B cell (primary cell): ENCODE results near the gene CFB. TPM values are rescaled to one million over a fixed set of nuclear protein-coding genes. Genes with fewer than 3 reads are reported as not detected.

Experiments used
- ATAC-seq: fragments of 200-7000 bp; cut with Tn5 transposase; one replicate; pipeline ENCODE4 v1.10.0; 2021; ENCODE audit warnings: low read depth, mild to moderate bottlenecking, moderate number of reproducible peaks, moderate library complexity
- CTCF ChIA-PET: fragments of 350-600 bp; sonication (Branson Sonifier 250); formaldehyde crosslinking; loops from one replicate; lab custom pipeline; 2021; ENCODE audit warnings: antibody characterized with exemption, inconsistent platforms; lab: Charles Lee
- POLR2A ChIA-PET: fragments of 350-600 bp; sonication (Branson Sonifier 250); formaldehyde crosslinking; loops from one replicate; lab custom pipeline; 2021; ENCODE audit warnings: antibody characterized with exemption; lab: Charles Lee
- DNase-seq: peaks from one replicate; pipeline ENCODE4 v3.0.0; 2013
- H2AFZ ChIP-seq: 2 replicates; pipeline ENCODE4 v1.6.1; 2012; ENCODE audit warnings: mild to moderate bottlenecking, low read depth, low read length; ENCODE audit not compliant: insufficient read depth, poor library complexity, severe bottlenecking
- H3K27ac ChIP-seq, 2 donors: 1 replicate in 1 of 2; 2 replicates in 1 of 2; pipeline ENCODE4 v1.5.1; 2012 to 2013; ENCODE audit warnings: low read length in 2 of 2, mild to moderate bottlenecking in 2 of 2, moderate library complexity in 1 of 2
- H3K27me3 ChIP-seq, 4 experiments: fragments of 200-600 bp in 1 of 4; sonication (generic) in 1 of 4; replicated peaks in 1 of 4; 1 replicate in 2 of 4; 2 replicates in 2 of 4; pipeline versions ENCODE4 v1.6.1 to v1.7.0; 2013 to 2016; ENCODE audit warnings: low read length in 3 of 4, mild to moderate bottlenecking in 2 of 4, mixed read lengths in 1 of 4, moderate library complexity in 1 of 4; ENCODE audit not compliant: insufficient read depth in 4 of 4, control insufficient read depth in 3 of 4; ENCODE audit errors: control extremely low read depth in 1 of 4
- H3K36me3 ChIP-seq, 2 experiments: replicated peaks in 1 of 2; 1 replicate in 1 of 2; 2 replicates in 1 of 2; pipeline versions ENCODE4 v1.6.1 to v1.7.1; 2013; ENCODE audit warnings: low read length in 1 of 2; ENCODE audit not compliant: insufficient read depth in 2 of 2, control insufficient read depth in 1 of 2; ENCODE audit errors: control extremely low read depth in 1 of 2, extremely low read depth in 1 of 2
- H3K4me1 ChIP-seq, 2 donors: fragments of 200-600 bp in 1 of 2; sonication (generic) in 1 of 2; 1 replicate in 1 of 2; 2 replicates in 1 of 2; pipeline versions ENCODE4 v1.5.1 to v1.6.1; 2013 to 2017; ENCODE audit warnings: low read length in 2 of 2; ENCODE audit not compliant: control insufficient read depth in 2 of 2, insufficient read depth in 2 of 2
- H3K4me2 ChIP-seq: replicated peaks from 2 replicates; pipeline ENCODE3; 2012; ENCODE audit warnings: mild to moderate bottlenecking, low read depth, low read length; ENCODE audit not compliant: poor library complexity, severe bottlenecking
- H3K4me3 ChIP-seq, 5 experiments: fragments of 200-600 bp in 1 of 5; sonication (generic) in 1 of 5; 1 replicate in 3 of 5; 2 replicates in 2 of 5; pipeline versions ENCODE4 v1.5.1 to v1.7.0; 2011 to 2016; ENCODE audit warnings: low read length in 4 of 5, mild to moderate bottlenecking in 4 of 5, low read depth in 2 of 5, control low read depth in 1 of 5, moderate library complexity in 1 of 5; ENCODE audit not compliant: insufficient read depth in 1 of 5; ENCODE audit errors: control extremely low read depth in 1 of 5, extremely low read depth in 1 of 5
- H3K79me2 ChIP-seq: fragments of 200-600 bp; sonication (generic); one replicate; pipeline ENCODE4 v1.6.0; 2016; ENCODE audit warnings: low read length; ENCODE audit not compliant: control insufficient read depth, insufficient read depth
- H3K9ac ChIP-seq: fragments of 200-600 bp; sonication (generic); 2 replicates; pipeline ENCODE4 v1.6.1; 2017; ENCODE audit warnings: mild to moderate bottlenecking, low read length, moderate library complexity
- H3K9me3 ChIP-seq, 3 donors: one replicate each; pipeline versions ENCODE4 v1.6.1 to v1.7.1; 2013; ENCODE audit warnings: low read length in 2 of 3; ENCODE audit not compliant: control insufficient read depth in 2 of 3, insufficient read depth in 1 of 3; ENCODE audit errors: control extremely low read depth in 1 of 3
- H4K20me1 ChIP-seq: 2 replicates; pipeline ENCODE4 v1.6.0; 2012; ENCODE audit warnings: mild to moderate bottlenecking, low read length; ENCODE audit not compliant: insufficient read depth, control insufficient read depth, poor library complexity, severe bottlenecking
- H3K27ac Mint-ChIP-seq: one replicate; pipeline ENCODE4 v1.8.0; 2021; ENCODE audit warnings: mixed read lengths
- H3K27me3 Mint-ChIP-seq: one replicate; pipeline ENCODE4 v1.8.0; 2021; ENCODE audit warnings: mixed read lengths
- H3K4me1 Mint-ChIP-seq: one replicate; pipeline ENCODE4 v1.8.0; 2021; ENCODE audit warnings: mixed read lengths
- H3K4me3 Mint-ChIP-seq: one replicate; pipeline ENCODE4 v1.8.0; 2021; ENCODE audit warnings: mixed read lengths
- H3K9me3 Mint-ChIP-seq: one replicate; pipeline ENCODE4 v1.8.0; 2022; ENCODE audit warnings: mixed read lengths; ENCODE audit not compliant: insufficient read depth
- EZH2 ChIP-seq: IDR thresholded peaks from 2 replicates; pipeline ENCODE4 v1.6.1; 2012; ENCODE audit warnings: borderline replicate concordance, low read depth, mild to moderate bottlenecking, moderate library complexity, low read length; ENCODE audit not compliant: insufficient read depth, poor library complexity, severe bottlenecking
- WGBS: methylation state at CpG from one replicate; pipeline ENCODE4 v1.1.5; 2013; ENCODE audit warnings: missing lambda C conversion rate; ENCODE audit not compliant: insufficient coverage; 5-methylcytosine and 5-hydroxymethylcytosine counted together
- intact Hi-C: fragments of 100-400 bp; cut with micrococcal nuclease; formaldehyde crosslinking; loops from one replicate; pipeline ENCODE4 v1.10.0; 2022
- polyA plus RNA-seq: library from polyadenylated mRNA; depleted of rRNA; stranded (reverse); fragments of >200 nt; gene quantifications from 2 replicates; pipeline ENCODE4 v1.2.3, GENCODE V29; 2012
- total RNA-seq, 2 donors: library from RNA; stranded (reverse); fragments of 120-200 nt in 1 of 2; gene quantifications; 1 replicate in 1 of 2; 2 replicates in 1 of 2; pipeline versions ENCODE4 v1.2.3 to v1.2.4, GENCODE V29; 2013 to 2022
- TF ChIP-seq, protein P1 (sequence below): fragments of 200-600 bp; IDR thresholded peaks from one replicate; pipeline ENCODE4 v1.8.0; 2022; ENCODE audit warnings: antibody characterized with exemption, mild to moderate bottlenecking

Gene CFB
- total and polyA plus RNA-seq, 2 donors (not counting 1 experiment from before 2014, with no cell fraction given) = not detected

- 94% methylated on average over 3 of the region's 6 CpGs for WGBS
- CTCF ChIA-PET = interaction anchor here (1.3 kb wide), 1 partner anchor 26 kb away, joined by 4 read pairs; no protein-coding TSS in a partner anchor
- no peak overlapping the region for H2AFZ ChIP-seq
These were observed 30.1 kb upstream of the CFB start for GRCh38 chr6:31915756-31916155.

GRCh38 chr6:31918069-31918720 is 27.7 kb upstream of the CFB start:
- no peak for DNase-seq
- H3K4me3 ChIP-seq = no peak overlapping the region
- no CpG with 5 or more reads among the region's 8 CpGs for WGBS
- CTCF ChIA-PET = interaction anchor here (1.1 to 1.7 kb wide), 2 partner anchors 28 to 35 kb away, joined by 3 read pairs; no protein-coding TSS in a partner anchor
- H3K4me2 ChIP-seq = no peak overlapping the region
- H3K79me2 ChIP-seq = no peaks in the 10 kb centered on the region
- H3K36me3 ChIP-seq = no peaks in the 10 kb centered on the region
- no peak for ATAC-seq
- Mint-ChIP-seq H3K27me3 (peaks cover 9% of the 10 kb centered on the region), H3K4me1 (no peaks in the 10 kb centered on the region), H3K9me3 (no peaks in the 10 kb centered on the region), H3K27ac (no peak overlapping the region), H3K4me3 (no peak overlapping the region)
- H3K27ac ChIP-seq = no peak overlapping the region
- POLR2A ChIA-PET = no interaction called here
- H4K20me1 ChIP-seq = no peaks in the 10 kb centered on the region
- H2AFZ ChIP-seq = no peak overlapping the region
- no peaks in the 10 kb centered on the region for H3K4me1 ChIP-seq
- no peak for TF ChIP-seq EZH2
- TF ChIP-seq, protein P1, sequence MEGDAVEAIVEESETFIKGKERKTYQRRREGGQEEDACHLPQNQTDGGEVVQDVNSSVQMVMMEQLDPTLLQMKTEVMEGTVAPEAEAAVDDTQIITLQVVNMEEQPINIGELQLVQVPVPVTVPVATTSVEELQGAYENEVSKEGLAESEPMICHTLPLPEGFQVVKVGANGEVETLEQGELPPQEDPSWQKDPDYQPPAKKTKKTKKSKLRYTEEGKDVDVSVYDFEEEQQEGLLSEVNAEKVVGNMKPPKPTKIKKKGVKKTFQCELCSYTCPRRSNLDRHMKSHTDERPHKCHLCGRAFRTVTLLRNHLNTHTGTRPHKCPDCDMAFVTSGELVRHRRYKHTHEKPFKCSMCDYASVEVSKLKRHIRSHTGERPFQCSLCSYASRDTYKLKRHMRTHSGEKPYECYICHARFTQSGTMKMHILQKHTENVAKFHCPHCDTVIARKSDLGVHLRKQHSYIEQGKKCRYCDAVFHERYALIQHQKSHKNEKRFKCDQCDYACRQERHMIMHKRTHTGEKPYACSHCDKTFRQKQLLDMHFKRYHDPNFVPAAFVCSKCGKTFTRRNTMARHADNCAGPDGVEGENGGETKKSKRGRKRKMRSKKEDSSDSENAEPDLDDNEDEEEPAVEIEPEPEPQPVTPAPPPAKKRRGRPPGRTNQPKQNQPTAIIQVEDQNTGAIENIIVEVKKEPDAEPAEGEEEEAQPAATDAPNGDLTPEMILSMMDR = no peak
- H3K27me3 ChIP-seq = no peaks in the 10 kb centered on the region
- no peaks in the 10 kb centered on the region for H3K9me3 ChIP-seq
- intact Hi-C loops = no loop called here
- no peak overlapping the region for H3K9ac ChIP-seq

More at GRCh38 chr6:31915756-31916155, 30.1 kb upstream of the CFB start:
- TF ChIP-seq EZH2 = no peak
- TF ChIP-seq, protein P1 = no peak
- H3K4me1 Mint-ChIP-seq = no peaks in the 10 kb centered on the region
- H3K4me3 Mint-ChIP-seq = no peak overlapping the region
- no peak overlapping the region for H3K27ac Mint-ChIP-seq
- H3K9ac ChIP-seq = no peak overlapping the region
- no peak for ATAC-seq
- no peaks in the 10 kb centered on the region for H3K36me3 ChIP-seq
- H3K27me3 Mint-ChIP-seq = peaks cover 13% of the 10 kb centered on the region
- no peaks in the 10 kb centered on the region for H3K9me3 ChIP-seq
- intact Hi-C loops = no loop called here
- no peaks in the 10 kb centered on the region for H3K4me1 ChIP-seq
- H3K9me3 Mint-ChIP-seq = no peaks in the 10 kb centered on the region
- POLR2A ChIA-PET = no interaction called here
- H3K4me3 ChIP-seq = no peak overlapping the region
- H3K27me3 ChIP-seq = no peaks in the 10 kb centered on the region
- no peaks in the 10 kb centered on the region for H4K20me1 ChIP-seq
- H3K4me2 ChIP-seq = no peak overlapping the region
- no peak for DNase-seq
- no peak overlapping the region for H3K27ac ChIP-seq
- H3K79me2 ChIP-seq = no peaks in the 10 kb centered on the region
